Skeletal muscle cell (primary cell): ENCODE measurements around the gene CHI3L1.

Experiments used
- DNase-seq: peaks from one replicate; pipeline ENCODE4 v3.0.0-alpha.2; 2010; ENCODE audit warnings: low read depth
- H3K4me3 ChIP-seq: 2 replicates; pipeline ENCODE4 v1.5.1; 2011; ENCODE audit warnings: low read depth, mild to moderate bottlenecking, control low read depth, low read length, moderate library complexity

The CHI3L1 gene

GRCh38 chr1:203171341-203172183 is 14.9 kb downstream of the CHI3L1 start:
- no peak overlapping the region for H3K4me3 ChIP-seq
- no peak for DNase-seq

- H3K4me3 ChIP-seq, result no peak overlapping the region
- DNase-seq, result no peak
Observed at GRCh38 chr1:203170625-203171330, 15.7 kb downstream of the CHI3L1 start.

- H3K4me3 ChIP-seq, result no peak overlapping the region
- DNase-seq, result no peak
Observed at GRCh38 chr1:203169770-203170520, 16.6 kb downstream of the CHI3L1 start.

GRCh38 chr1:203168991-203169390 is 17.5 kb downstream of the CHI3L1 start:
- H3K4me3 ChIP-seq, result no peak overlapping the region
- no peak for DNase-seq

- DNase-seq, result no peak
- H3K4me3 ChIP-seq, result no peak overlapping the region
Observed at GRCh38 chr1:203168256-203168786, 18.2 kb downstream of the CHI3L1 start.

GRCh38 chr1:203167913-203168200 is 18.6 kb downstream of the CHI3L1 start:
- DNase-seq, result no peak
- no peak overlapping the region for H3K4me3 ChIP-seq

GRCh38 chr1:203167026-203167912 is 19.2 kb downstream of the CHI3L1 start:
- H3K4me3 ChIP-seq, result no peak overlapping the region
- no peak for DNase-seq

- no peak for DNase-seq
- no peak overlapping the region for H3K4me3 ChIP-seq
Observed at GRCh38 chr1:203166192-203166940, 20.1 kb downstream of the CHI3L1 start.

- no peak overlapping the region for H3K4me3 ChIP-seq
- DNase-seq, result no peak
Observed at GRCh38 chr1:203165800-203166161, 20.7 kb downstream of the CHI3L1 start.

GRCh38 chr1:203165101-203165799 is 21.3 kb downstream of the CHI3L1 start:
- H3K4me3 ChIP-seq, result no peak overlapping the region
- DNase-seq, result no peak

GRCh38 chr1:203163891-203164635 is 22.4 kb downstream of the CHI3L1 start:
- H3K4me3 ChIP-seq, result no peak overlapping the region
- DNase-seq, result no peak

GRCh38 chr1:203162403-203162802 is 24.1 kb downstream of the CHI3L1 start:
- no peak for DNase-seq

GRCh38 chr1:203161703-203162102 is 24.8 kb downstream of the CHI3L1 start:
- H3K4me3 ChIP-seq, result no peak overlapping the region
- no peak for DNase-seq

More at GRCh38 chr1:203162403-203162802, 24.1 kb downstream of the CHI3L1 start:
- H3K4me3 ChIP-seq, result no peak overlapping the region

- DNase-seq, result no peak
- H3K4me3 ChIP-seq, result no peak overlapping the region
Observed at GRCh38 chr1:203161175-203161574, 25.3 kb downstream of the CHI3L1 start.

- DNase-seq, result no peak
- H3K4me3 ChIP-seq, result no peak overlapping the region
Observed at GRCh38 chr1:203159844-203160243, 26.7 kb downstream of the CHI3L1 start.

GRCh38 chr1:203158960-203159665 is 27.4 kb downstream of the CHI3L1 start:
- DNase-seq, result no peak
- no peak overlapping the region for H3K4me3 ChIP-seq

- no peak for DNase-seq
- no peak overlapping the region for H3K4me3 ChIP-seq
Observed at GRCh38 chr1:203158423-203158822, 28.1 kb downstream of the CHI3L1 start.
